ENCODE data around the gene RILP.

RILP gene

DNA sequence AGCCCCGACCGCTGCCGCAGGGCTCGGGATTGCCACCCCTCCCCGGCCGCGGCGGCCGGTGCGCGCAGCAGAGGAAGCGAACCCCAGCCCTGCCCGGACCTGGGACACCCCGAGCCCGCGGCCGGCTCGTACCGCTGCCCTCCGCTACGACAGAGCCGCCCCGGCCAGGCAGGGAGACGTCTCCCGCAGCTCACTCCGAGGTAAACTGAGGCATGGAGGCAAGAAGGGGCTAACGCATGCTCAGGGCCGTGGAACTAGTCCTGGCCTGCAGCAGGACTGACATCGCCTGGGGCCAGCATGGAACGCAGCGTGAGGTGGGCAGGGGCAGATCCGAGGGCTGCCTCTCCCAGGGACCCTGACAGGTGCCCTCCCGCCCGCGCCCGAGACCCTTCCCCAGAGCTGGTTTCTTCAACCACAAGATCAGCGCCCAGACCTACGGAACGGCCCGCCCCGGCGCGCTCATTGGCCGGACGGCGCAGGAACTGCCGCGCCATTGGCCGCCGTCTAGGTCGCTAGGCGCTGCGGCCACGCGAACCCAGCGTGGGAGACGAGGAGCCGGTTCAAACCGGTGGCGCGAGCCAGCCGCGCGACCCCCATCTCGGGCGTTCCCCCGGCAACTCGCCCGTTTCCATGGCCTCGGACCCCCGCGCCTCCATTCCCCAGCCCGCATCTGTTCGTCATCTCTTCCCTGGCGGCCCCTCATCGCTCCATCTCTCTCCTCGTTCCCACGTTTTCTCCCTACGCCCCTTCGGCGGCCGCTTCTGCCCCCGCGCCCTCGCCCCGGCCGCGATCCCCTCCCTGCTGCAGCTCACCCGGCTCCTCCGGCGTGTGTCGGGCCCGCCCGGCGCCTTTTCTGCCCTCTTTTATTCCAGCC lies 21.4 kb downstream of the RILP start, which contains the start of gene SLC43A2:
Gene SLC43A2 (minus strand): TSS at position 853 of the 874 bp plus-strand sequence. CDS start 960 bp downstream, outside the sequence.
- peak; percentile 80 for DNase-seq

DNA sequence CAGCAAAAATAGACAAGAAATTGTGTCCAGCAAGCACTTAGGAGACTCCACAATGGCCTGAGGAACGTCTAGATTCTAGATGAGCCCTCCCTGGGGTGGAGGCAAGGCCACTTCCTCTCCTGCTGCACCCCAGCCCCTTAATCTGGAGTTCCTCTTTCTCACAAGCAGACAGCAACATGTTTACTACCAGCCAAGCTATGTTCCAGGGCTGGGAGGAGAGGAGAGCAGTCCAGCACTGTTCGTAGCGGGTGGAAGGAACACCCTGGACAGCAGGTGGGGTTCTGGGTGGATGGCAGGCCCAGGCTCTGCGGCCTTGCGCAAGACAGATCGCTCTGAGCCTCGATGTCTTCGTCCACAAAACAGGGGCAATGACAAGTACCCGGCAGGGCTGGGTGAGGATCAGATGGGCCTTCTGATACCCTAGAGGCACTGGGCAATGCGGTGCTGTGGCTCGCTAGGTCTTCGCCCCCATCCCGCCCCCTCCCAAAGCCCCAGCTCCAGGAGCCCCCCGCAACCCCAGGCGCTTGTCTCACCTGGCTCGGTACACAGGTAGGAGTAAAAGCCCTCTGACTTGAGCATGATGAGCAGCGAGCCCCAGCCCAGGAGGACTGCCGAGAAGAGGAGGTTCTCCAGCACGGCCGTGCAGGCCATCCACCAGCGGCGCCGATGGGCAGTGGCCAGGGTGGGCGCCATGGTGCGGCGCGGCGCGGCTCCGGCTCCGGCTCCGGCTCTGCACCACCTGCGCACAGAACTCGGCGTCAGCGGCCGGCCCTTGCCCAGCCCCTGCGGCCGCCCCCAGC lies 22.3 kb downstream of the RILP start:
- DNase-seq: peak; percentile 19

DNA sequence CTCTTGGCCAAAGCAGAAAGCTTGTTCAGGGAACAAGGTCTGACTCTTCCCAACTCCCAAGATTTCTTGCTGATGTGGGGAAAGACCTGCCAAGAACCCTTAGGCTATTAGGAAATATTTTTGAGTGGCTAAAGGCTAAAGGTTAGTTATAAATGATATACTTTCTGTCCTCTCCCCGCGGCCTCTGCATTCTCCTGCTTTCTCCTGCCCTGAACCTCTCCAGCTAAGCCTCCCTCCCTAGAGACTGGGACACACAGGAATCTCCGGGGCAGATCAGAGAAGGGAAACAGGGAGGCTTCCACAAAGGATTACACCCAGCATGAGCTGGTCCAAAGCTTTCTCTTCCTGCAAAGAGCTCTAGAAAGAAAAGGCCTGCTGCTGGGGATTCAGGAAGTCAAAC lies 23.3 kb downstream of the RILP start:
- no peak for DNase-seq

DNA sequence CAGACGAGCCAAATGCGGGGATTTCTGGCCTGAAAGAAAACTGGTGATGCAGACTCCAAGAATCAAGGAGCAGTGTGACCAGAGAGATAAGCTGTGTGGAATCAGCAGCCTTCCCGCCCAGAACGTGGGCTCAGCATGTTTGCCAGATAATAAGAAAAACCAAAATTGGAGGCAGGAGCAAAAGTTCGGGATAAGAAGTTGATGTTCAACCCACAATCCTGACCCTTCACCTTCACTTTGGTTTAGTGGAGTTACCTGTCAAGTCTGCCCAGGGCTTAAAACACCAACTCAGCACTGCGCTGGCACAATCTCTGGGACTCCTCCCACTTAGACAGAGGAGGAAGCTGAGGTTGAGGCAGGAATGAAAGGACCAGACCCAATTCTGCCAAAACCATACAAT lies 24.1 kb downstream of the RILP start:
- no peak for DNase-seq

DNA sequence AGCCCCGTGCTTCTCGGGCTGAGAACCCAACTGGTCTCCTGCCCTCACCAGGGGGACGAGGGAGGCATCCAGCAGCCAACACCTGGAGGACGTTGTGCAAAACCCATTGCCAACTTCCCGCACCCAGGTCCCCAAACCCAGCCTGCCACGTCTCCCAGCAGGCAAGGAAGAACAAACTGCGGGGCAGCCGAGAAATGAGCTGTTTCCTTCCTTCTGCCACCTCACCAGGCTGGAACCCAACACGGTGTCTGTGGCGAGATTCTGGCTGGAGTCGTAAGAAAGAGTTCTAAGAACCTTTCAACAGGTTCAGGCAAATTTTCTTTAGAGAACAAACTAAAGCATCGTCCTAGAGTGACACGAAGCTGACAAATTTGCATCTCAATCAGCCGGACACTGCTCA lies 24.6 kb downstream of the RILP start:
- no peak for DNase-seq

DNA sequence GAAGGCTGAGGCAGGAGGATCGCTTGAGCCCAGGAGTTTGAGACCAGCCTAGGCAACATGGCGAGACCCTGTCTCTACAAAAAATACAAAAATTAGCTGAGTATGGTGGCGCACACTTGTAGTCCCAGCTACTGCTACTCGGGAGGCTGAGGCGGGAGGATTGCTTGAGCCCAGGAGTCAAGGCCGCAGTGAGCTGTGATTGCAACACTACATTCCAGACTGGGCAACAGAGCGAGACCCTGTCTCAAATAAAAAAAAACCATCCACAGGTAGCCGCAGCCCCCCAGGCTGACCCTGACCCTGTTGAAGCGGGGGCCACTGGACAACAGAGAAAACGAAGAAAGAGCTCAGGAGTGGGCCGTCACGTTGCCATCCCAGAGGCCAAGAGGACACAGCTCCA lies 25.0 kb downstream of the RILP start:
- DNase-seq: no peak

DNA sequence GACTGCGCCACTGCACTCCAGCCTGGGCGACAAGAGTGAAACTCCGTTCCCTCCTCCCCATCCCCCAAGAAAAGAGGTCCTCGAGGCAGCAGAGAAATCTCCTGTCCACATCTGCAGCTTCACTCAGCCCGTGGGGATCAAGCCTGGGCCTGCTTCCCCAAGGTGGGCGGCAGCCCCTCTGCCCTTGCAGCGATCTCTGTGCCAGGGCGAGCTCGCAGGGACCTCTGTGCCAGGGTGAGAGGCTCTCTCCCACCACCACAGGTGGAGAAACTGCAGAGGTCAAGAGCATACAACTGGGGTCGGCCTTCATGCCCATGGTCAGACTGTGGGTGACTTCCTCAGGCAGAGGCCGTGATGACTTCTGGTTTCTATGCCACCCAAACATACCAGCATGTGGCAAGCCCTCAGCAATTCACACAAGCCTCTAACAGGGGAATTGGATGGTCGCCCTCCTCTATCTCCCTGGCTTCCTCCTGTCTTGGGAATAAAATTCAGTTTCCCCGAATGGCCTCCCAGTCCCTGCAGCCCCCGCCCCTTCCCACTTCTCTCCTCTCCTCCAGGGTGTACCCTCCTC lies 26.5 kb downstream of the RILP start:
- DNase-seq: no peak

DNA sequence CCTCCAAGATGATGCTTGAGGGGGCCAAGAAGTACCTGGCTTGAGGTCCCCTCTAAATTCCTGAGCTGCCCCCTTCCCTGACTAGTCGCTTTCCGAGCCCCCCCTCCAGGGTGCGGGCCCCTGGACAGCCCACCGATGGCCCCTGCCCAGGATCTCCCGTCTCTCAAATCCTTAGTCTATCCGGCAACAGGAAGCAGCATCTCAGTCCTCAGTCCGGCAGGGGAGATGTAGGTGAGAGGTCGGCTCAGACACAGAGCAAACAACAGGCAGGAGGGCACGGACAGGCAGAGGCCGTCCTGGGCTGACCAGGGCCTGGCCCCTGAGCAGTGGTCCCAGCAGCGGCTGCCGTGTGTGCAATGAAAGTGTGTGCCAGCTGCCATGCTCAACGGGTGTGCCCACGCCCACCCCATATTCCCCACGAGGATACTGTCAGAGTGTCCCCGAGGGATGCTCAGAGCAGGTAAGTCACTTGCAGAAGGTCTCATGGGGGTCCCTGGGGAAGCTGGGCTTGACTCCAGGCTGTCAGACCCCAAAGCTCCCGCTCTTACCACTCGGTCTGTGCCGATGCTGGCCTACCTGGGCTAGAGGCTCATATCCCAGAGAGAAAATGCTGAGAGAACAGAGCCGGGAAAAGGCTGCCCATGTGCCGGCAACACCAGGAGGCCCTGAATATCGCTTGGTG lies 28.3 kb downstream of the RILP start:
- no peak for DNase-seq

DNA sequence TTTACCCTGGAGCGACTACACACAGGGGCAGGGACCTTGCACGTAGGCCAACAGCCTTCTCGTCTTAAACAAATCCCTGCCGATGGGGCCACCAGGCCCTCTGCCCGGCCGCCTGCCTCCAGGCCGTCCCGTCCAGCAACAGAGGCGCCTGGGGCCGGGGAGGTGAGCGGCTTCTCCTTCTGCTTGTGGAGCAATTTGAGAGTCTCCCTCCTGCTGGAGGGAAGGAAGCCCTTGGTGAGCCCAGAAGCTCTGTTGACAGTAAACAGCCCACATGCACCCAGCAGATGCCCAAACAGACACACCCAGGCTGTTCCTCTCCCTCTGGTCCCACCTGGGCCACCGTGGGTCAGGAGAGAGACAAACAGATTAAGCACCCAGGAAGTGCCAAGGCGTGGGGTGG lies 29.2 kb downstream of the RILP start:
- no peak for DNase-seq

DNA sequence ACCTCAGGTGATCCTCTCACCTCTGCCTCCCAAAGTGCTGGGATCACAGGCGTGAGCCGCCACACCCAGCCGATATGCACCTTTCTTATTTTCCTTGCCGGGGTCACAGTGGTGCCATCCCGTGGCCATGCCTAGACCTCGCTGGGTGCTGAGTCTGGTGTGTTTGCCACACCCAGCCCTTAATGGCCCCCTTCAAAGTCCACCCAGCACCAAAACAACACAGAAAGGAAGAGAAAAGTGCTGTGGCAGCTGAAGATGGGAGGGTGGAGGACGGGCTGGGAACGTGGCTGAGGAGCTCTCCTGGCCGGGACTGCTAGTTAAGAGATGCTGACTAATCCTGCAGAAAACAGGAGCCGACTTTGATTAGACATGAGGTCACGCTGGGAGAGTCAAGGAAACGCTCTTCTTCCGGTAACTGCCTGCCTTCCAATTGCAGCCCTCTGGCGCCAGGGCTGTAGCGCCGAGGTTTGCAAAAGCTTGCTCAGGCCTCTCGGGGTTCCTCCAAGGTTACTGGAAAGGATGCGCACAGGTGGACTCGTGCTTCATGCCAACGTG lies 32.0 kb downstream of the RILP start:
- no peak for DNase-seq

DNA sequence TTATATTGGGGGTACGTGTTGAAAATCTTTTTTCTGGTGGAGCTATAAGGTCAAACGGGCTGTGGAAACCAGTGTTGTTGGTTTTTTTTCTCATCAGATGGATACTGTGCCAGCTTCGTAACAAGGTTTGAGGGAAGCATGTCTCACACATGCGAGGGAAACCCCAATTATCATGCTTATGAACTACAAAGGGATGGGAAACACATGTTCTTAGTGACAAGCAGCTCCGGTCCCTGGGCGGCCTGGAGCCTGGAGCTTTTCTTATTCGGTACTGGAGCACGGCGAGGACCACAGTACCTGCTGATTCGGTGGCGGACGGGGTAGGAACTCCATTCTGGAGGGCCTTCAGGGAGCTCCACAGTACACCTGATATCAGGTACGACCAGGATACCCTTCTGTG lies 33.6 kb downstream of the RILP start:
- no peak for DNase-seq

DNA sequence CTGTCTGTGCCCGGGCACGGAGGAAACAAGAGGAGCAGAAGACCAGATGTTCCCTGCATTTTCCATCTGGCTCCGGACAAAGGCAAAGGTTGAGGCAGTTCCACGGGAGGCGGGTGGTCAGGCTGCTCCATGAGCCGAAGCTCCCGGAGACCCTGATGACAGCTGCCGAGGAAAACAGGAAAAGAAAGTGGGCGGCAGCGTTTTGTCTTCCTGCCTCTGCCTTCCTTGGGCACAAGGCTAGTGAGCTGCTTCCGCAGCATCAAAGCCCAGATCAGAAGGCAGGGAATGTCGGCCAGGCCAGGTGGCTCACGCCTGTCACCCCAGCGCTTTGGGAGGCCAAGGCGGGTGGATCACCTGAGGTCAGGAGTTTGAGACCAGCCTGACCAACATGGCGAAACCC lies 37.3 kb downstream of the RILP start:
- no peak for DNase-seq

DNA sequence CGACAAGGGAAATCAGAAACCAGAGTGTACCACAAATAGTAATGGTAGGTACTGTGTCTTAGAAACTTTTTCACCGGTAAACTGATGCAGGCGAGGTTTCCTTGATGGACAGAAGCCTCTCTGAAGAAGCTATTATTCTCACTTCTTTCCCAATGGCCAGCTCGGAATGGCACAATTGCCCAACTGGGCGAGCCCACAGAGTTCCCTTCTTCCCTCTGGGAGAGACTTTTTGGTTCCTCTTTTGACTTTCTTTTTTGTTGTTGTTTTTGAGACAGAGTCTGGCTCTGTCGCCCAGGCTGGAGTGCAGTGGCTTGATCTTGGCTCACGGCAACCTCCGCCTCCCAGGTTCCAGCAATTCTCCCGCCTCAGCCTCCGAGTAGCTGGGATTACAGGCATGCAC lies 38.0 kb downstream of the RILP start:
- DNase-seq: no peak

DNA sequence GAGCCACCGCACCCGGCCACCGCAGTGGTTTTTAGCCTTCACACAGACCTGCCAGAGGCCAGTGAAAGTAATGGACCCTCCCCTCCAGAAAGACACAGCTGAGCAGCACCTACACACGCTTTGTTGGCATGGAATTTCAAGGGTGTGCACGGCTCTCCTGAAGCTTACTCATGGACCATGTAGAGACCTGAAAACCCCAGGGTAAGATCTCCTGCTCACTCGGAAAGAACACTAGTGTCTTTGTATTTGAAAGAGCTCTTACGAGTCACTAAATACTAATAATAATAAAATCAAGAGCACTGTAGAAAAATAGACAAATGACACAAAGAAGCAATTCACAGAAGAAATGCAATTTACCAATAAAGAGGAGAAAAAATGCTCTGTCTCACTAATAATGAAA lies 41.0 kb downstream of the RILP start:
- DNase-seq: no peak

DNA sequence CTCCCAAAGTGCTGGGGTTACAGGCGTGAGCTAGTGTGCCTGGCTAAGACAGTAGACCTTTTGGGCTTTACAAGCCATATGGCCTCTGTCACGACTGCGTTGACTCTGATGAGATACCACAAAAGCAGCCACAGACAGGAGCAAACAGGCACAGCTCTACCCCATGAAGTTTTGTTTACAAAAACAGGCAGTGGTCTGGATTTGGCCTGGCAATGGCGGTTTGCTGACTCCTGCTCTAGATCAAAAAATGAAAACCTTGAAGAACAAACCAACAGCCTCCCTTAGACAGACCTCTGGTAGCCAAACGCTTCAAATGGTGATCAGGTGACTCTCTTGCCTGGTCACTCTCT lies 41.7 kb downstream of the RILP start:
- DNase-seq: no peak

DNA sequence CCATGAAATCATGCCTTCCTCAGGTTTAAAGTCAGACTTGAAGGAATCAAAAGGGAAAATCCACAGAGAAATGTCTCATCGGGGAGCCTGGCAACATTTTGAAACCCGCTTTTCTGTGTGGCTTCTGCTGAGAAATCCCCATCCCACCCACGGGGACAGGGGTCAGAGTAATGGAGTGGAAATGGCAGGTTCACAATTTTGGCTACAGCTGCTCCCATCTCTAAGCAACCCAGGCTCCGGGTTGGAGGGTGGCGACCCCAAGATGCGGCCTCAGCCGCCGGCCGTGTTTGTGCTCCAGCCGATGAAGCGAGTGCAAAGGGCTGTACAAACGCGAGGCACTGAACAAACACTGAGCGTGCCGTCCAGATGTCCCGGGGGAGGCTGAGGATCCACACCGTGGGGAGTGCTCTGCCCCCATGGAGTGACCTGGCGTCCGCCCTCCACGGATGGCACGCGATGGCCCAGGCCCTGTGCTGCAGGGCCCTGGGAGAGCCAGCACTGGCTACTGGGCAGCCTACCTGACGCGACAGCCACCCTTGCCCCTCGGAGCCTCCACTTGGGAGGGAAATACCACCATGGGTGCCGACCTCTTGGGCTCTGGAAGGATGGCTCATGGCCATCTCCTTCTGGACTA lies 43.2 kb downstream of the RILP start:
- no peak for DNase-seq

DNA sequence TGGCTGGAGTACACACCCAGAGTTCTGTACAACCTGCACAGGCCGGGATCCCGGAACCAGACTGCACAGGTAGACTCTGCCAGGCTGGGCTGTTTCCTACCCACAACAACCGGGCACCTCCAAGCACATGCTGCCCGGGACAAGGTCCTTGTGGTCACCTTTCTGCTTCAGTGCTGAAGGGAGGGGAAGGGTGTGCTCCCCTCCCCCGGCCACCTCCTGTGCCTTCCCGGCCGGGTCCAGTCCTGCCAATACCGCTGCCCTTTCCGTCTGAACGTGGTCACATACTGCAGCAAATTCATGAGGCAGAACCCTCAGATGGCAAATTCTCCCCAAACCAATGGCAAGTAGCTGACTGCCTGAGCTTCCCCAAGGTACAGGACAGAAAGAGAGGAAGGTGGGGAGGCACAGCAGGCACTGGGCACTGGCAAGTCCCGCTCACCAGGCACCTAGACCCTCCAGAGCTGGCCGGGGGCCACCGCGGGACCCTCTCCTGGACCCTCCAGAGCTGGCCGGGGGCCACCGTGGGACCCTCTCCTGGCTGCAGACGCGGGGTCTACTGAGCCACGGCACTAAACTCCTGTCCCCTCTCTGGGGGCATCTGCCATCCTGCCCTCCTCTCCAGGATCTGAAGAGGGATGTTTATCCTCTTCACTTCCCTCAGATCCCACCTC lies 43.9 kb downstream of the RILP start:
- DNase-seq: no peak

DNA sequence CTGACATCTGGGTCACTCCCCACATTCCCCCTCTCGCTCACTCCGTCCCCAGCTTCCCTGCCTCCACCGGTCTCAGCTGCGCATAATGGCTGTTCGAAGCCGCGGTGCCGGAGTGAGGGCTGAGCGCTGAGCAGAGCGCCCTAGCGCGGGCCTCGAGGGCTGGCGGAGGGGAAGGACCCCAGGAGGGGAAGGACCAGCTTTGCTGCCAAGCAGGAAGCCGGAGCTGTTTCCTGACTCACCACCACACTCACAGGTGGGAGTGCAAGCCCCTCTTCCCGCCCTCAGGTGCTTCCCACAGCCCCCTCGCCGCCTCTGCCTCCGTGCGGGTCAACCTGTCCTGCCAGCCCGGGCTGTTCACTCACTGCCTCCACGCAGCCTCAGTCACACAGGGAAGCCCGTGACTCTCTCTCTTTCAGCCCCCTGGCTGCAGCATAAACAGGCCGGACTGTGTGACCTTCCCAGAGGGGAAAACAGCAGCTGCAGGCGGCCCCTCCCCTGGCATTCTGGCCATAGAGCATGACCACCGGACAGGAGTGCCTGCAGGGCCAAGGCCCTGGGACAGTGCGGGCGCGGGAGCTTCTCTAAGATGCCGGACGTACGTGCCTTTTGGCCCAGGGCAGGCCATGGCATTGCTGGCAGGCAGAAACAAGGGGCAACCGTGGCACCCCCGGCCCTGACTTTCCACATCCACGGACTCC lies 44.7 kb downstream of the RILP start:
- DNase-seq: no peak

DNA sequence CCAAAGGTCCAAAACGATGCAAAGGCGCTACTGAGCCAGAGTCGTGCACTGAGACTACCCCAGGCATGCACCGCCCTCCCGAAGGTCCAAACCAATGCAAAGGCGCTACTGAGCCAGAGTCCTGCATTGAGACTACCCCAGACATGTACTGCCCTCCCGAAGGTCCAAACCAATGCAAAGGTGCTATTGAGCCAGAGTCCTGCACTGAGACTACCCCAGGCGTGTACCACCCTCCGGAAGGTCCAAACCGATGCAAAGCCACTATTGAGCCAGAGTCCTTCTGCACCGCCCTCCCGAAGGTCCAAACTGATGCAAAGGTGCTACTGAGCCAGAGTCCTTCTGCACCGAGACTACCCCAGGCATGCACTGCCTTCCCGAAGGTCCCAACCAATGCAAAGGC lies 48.1 kb downstream of the RILP start:
- DNase-seq: no peak

DNA sequence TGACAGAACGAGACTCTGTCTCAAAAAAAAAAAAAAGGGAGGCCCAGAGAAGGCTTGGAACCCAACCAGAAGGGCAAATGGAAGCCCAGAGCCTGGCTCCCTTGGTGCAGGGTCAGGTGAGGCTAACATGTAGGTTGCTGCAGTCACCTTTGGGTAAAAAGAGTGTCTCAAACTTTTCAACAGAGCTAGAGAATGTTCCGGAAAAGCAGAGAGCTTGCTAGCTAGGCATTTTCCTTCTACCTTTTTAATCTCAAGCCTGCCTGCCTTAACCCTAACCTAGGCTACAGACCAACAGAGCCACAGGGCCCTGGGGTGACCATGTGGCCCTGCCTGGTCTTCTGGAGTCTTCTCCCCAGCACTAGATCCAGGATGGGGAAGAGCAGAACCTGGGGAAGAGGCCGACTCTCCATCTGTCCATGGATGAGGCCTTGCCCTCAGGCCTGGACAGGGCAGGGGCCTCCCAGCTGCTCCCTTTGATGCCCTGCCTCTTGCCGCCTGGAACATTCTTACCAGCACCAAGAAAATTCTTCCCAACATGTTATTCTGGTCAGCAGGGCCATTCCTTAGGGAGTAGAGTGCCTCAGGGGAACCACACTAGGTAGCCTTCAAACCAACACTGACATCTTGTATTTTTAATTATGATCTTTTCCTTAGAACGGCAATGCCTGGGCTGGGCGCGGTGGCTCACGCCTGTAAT lies 51.1 kb downstream of the RILP start:
- no peak for DNase-seq

All from CD4-positive, alpha-beta T cell treated with Interleukin-17A for 4 hours (primary cell).